ENCODE measurements around the gene ARAP2. TPM values are rescaled to one million over a fixed set of nuclear protein-coding genes. Genes with fewer than 3 reads are reported as not detected.

The ARAP2 gene
- total RNA-seq, 4 donors from 2014 or later = 12.4 to 65.6 (median 27.5) TPM

DNA sequence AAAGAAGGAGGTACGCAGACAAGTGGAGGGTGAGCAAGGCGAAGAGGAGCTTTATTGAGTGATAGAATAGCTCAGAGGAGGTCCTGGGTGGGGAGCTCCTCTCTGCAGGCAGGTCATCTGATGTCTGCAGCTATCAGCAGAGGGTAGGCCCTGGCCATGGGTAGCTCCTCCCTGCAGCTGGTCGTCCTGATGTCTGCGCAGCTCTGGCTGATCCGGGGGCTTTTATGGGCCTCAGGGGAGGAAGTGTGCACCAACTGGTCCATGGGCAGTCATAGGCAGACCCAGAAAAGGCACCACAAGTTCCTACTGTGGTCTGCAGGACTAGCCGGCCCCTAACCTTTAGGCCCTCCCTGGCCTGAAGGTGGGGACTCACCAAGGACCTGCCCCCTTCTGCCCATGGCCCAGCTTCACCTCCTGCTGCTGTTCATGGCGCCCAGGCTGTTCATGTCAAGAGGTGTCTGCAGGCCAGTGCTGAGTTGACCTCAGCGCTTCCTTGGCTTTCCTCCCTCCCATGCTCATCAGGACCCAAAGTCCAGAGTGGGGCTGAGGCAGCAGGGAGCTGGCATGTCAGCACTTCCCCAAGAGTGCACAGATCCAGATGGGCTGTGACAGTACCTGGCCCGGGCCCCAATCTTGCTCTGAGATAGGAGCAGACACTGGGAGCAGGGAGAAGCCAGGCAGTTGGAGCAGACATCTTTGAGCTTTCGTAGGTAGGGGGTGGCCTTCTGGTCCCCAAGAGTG lies 46.1 kb downstream of the ARAP2 start:
- Histone ChIP-seq H3K27ac (no peak overlapping the region), H3K4me3 (no peak overlapping the region), H3K27me3 (no peaks in the 10 kb centered on the region), H3K36me3 (peaks cover 0 to 18% (median 0%) of the 10 kb centered on the region in 3 donors), H3K4me1 (no peaks in the 10 kb centered on the region), H3K9me3 (no peaks in the 10 kb centered on the region)
- 92 to 96% methylated on average over 6 to 9 of the region's 10 CpGs for WGBS, 2 donors
- no peak for DNase-seq (ENCODE audit: low spot score in 2 of 2)
- no peak for TF ChIP-seq POLR2A (IDR thresholded peaks at IDR 0.05)
- TF ChIP-seq EP300 (IDR thresholded peaks at IDR 0.05) = no peak
- TF ChIP-seq, protein P1, sequence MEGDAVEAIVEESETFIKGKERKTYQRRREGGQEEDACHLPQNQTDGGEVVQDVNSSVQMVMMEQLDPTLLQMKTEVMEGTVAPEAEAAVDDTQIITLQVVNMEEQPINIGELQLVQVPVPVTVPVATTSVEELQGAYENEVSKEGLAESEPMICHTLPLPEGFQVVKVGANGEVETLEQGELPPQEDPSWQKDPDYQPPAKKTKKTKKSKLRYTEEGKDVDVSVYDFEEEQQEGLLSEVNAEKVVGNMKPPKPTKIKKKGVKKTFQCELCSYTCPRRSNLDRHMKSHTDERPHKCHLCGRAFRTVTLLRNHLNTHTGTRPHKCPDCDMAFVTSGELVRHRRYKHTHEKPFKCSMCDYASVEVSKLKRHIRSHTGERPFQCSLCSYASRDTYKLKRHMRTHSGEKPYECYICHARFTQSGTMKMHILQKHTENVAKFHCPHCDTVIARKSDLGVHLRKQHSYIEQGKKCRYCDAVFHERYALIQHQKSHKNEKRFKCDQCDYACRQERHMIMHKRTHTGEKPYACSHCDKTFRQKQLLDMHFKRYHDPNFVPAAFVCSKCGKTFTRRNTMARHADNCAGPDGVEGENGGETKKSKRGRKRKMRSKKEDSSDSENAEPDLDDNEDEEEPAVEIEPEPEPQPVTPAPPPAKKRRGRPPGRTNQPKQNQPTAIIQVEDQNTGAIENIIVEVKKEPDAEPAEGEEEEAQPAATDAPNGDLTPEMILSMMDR (IDR thresholded peaks at IDR 0.05) = no peak

DNA sequence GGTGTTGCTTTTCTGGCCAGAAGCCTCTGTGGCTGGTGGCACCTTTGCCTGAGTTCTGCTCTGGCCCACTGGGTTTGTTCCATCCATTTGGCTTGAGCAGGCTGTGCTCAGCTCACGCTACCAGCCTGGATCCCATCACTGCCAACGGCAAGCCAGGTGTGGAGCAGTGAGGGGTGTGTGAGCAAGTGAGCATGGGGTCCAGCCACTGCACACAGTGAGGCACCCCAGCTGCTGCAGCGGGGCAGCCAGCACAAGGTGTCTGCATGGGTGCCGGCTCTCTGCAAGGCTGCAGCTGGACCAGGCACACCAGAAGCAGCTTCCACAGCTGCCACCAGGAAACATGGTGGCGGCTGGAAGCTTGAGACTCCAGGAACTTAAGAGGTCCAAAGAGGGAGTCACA lies 46.8 kb downstream of the ARAP2 start:
- Histone ChIP-seq H3K4me1 (no peaks in the 10 kb centered on the region), H3K9me3 (no peaks in the 10 kb centered on the region), H3K27me3 (no peaks in the 10 kb centered on the region), H3K27ac (no peak overlapping the region), H3K4me3 (no peak overlapping the region), H3K36me3 (peaks cover 0 to 18% (median 0%) of the 10 kb centered on the region in 3 donors)
- 92 to 97% methylated on average over 4 to 5 of the region's 5 CpGs for WGBS, 2 donors
- no peak for DNase-seq (ENCODE audit: low spot score in 2 of 2)
- TF ChIP-seq, protein P1 (IDR thresholded peaks at IDR 0.05) = no peak
- TF ChIP-seq EP300 (IDR thresholded peaks at IDR 0.05) (no peak), POLR2A (IDR thresholded peaks at IDR 0.05) (no peak)

DNA sequence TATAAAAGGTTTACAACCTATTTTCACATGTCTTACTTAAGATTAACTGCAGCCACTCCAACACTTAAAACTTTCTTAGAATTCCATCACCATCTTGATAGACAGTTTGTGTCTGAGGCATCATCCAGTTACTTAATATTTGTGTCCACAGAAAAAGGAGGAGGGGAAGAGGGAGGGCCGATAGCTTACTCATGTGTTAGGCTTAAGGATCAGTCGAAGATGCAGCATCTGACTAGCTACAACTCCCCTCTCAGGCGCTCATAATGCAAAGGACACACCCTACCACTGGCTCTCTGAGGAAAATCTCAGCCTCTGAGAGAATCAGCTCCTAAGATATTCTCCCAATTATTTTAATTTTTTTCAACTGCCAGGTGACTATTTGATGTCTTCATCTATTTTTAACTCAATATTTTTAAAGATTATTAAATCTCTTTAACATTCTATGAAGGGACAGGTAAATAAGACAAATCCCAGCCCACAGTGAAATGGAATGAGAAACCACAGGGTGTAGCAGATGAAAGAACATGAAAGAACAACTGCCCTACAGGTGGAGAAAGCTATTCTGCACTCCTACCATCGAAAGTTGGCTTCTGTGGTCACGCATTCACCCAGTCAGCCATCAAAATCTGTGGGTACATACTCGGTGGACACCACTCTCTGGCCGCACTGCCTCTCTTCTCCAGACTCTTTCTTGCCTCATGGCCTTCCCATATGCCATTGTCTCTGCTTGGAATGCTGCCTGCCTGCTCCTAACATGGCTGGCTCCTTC lies 48.0 kb downstream of the ARAP2 start:
- WGBS, 2 donors = 89 to 90% methylated on average over 7 of the region's 7 CpGs
- H3K4me1 ChIP-seq = no peaks in the 10 kb centered on the region
- no peak for DNase-seq (ENCODE audit: low spot score in 2 of 2)
- H3K27me3 ChIP-seq = no peaks in the 10 kb centered on the region
- no peaks in the 10 kb centered on the region for H3K9me3 ChIP-seq
- peaks cover 0 to 18% (median 0%) of the 10 kb centered on the region in 3 donors for H3K36me3 ChIP-seq
- no peak overlapping the region for H3K4me3 ChIP-seq
- TF ChIP-seq, protein P1 (IDR thresholded peaks at IDR 0.05) = no peak
- TF ChIP-seq EP300 (IDR thresholded peaks at IDR 0.05) (no peak), POLR2A (IDR thresholded peaks at IDR 0.05) (no peak)
- H3K27ac ChIP-seq = no peak overlapping the region

DNA sequence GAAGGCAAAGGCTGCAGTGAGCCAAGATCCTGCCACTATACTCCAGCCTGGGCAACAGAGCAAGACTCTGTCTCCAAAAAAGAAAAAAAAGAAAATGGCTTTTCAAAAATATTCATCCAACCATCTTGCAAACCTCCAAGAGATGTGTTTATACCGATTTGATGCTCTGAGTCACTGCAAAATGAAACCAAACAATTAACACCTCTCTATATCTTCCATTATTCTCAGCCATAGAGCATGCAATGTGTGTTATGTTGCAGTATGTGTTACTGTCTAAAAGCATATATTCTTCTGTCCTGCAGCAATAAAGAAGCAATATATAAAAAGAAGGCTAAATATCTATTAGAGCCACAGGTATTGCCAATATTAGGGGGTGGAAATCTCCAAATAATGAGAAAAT lies 51.4 kb downstream of the ARAP2 start:
- DNase-seq (ENCODE audit: low spot score in 2 of 2) = no peak
- 86 to 92% methylated on average over 1 of the region's 1 CpG for WGBS, 2 donors

More for the DNA sequence above, 51.4 kb downstream of the ARAP2 start:
- Histone ChIP-seq H3K36me3 (peaks cover 0 to 5% (median 0%) of the 10 kb centered on the region in 3 donors), H3K4me3 (no peak overlapping the region), H3K27ac (no peak overlapping the region), H3K9me3 (no peaks in the 10 kb centered on the region), H3K27me3 (no peaks in the 10 kb centered on the region), H3K4me1 (no peaks in the 10 kb centered on the region)
- TF ChIP-seq, protein P1 (IDR thresholded peaks at IDR 0.05) = no peak
- TF ChIP-seq POLR2A (IDR thresholded peaks at IDR 0.05) (no peak), EP300 (IDR thresholded peaks at IDR 0.05) (no peak)

All from tibial nerve (tissue), 4 donors.